ENCODE data around the gene SLPI. TPM values are rescaled to one million over a fixed set of nuclear protein-coding genes. Genes with fewer than 3 reads are reported as not detected.

The SLPI gene
- not detected for polyA plus RNA-seq (2013, experiment 1 of 2)
- polyA plus RNA-seq (2013, experiment 2 of 2) = not detected

DNA sequence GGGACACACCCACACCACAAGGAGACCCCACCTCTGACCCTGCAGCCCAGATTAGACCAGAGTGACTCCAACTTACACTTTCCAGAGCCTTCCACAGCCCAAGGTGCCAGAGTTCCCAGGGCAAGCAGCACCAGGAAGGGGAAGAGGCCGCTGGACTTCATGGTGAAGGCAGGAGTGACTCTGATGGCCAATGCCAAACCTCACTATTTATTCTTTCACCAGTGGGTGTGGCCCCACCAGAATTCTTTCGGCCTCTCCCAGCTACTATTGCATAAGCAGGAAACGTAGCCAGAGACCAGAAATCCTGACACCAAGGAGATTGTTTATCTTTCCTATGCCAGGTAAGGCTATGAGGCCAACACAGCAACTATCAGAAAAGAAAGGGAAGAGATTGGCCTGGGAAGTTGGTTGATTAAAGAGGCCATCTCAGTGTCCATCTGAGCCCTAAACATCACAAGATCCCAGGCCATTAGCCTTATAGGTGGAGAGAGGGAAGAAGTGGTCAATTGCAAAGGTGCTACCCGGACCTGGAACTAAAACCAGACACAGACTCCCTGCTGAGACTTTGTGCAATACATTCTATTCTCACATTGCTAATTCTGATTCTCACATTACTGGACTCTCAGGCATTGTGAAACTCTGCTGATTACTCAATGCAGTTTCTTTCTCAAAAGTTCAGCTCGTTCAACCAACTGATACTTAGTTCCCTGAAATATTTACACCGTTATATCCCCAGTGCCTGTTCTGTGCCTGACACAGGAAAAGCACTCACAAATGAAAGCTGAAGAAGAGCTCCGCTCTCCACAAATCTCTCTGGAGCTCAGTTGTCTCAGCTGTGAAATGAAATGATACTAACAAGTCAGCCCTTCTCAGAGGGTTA is at the start of gene SLPI:
SLPI (minus strand) TSS at position 182 of the 880 bp plus-strand sequence; CDS start at position 161, 21 bp downstream.
- no peaks in the 10 kb centered on the region for H3K36me3 ChIP-seq (replicated peaks in 1 of 2; ENCODE audit: control insufficient read depth in 2 of 2, insufficient read depth in 2 of 2, low read length in 2 of 2)
- H3K18ac ChIP-seq (ENCODE audit: low read length) = peak within 1 kb of the TSS; percentile 0
- H4K8ac ChIP-seq (ENCODE audit: low read depth, low read length) = no peak within 1 kb of the TSS
- DNase-seq (ENCODE audit: low spot score) = no peak
- H3K14ac ChIP-seq (ENCODE audit: low read length) = no peak within 1 kb of the TSS
- H3K4me2 ChIP-seq (ENCODE audit: insufficient read depth, low read length, poor library complexity, severe bottlenecking) = no peak within 1 kb of the TSS
- H3K9me3 ChIP-seq (replicated peaks in 1 of 2; ENCODE audit: control insufficient read depth in 2 of 2, insufficient read depth in 1 of 2, low read depth in 1 of 2, low read length in 2 of 2) = no peaks in the 10 kb centered on the region
- H3K4me1 ChIP-seq (ENCODE audit: control insufficient read depth in 2 of 2, insufficient read depth in 1 of 2, low read depth in 1 of 2, low read length in 2 of 2) = peaks cover 12 to 17% of the 10 kb centered on the region in 2 donors
- no peak within 1 kb of the TSS for H3K23ac ChIP-seq (ENCODE audit: low read depth, low read length, poor library complexity)
- no peak within 1 kb of the TSS for H2BK12ac ChIP-seq (ENCODE audit: low read length)
- H3K79me1 ChIP-seq (ENCODE audit: low read depth, low read length) = no peaks in the 10 kb centered on the region
- H3K4me3 ChIP-seq (ENCODE audit: low read length in 2 of 2) = no peak within 1 kb of the TSS
- H3K4ac ChIP-seq (ENCODE audit: low read length) = no peak within 1 kb of the TSS
- no peak within 1 kb of the TSS for H3K9ac ChIP-seq (ENCODE audit: low read depth, low read length, poor library complexity)
- peaks cover 0 to 18% (median 0%) of the 10 kb centered on the region in 3 experiments for H3K27me3 ChIP-seq (ENCODE audit: control insufficient read depth in 3 of 3, insufficient read depth in 3 of 3, low read depth in 1 of 3, low read length in 3 of 3)
- no peak within 1 kb of the TSS for H2AK5ac ChIP-seq (ENCODE audit: low read depth, low read length)
- no peak within 1 kb of the TSS for H4K91ac ChIP-seq (ENCODE audit: low read depth, low read length, poor library complexity)
- H3K27ac ChIP-seq (replicated peaks; ENCODE audit: low read length) = no peak within 1 kb of the TSS
- no peak within 1 kb of the TSS for H2BK120ac ChIP-seq (ENCODE audit: low read depth, low read length)
- no peak within 1 kb of the TSS for H2BK15ac ChIP-seq (ENCODE audit: low read length)
- H2AFZ ChIP-seq (ENCODE audit: low read length) = no peak within 1 kb of the TSS
- no CpG with 5 or more reads among the region's 7 CpGs for WGBS, 2 donors (ENCODE audit: extremely low coverage in 2 of 2, insufficient read length in 2 of 2, insufficient replicate concordance in 1 of 2)
- no peak within 1 kb of the TSS for H2BK5ac ChIP-seq (ENCODE audit: low read length)

DNA sequence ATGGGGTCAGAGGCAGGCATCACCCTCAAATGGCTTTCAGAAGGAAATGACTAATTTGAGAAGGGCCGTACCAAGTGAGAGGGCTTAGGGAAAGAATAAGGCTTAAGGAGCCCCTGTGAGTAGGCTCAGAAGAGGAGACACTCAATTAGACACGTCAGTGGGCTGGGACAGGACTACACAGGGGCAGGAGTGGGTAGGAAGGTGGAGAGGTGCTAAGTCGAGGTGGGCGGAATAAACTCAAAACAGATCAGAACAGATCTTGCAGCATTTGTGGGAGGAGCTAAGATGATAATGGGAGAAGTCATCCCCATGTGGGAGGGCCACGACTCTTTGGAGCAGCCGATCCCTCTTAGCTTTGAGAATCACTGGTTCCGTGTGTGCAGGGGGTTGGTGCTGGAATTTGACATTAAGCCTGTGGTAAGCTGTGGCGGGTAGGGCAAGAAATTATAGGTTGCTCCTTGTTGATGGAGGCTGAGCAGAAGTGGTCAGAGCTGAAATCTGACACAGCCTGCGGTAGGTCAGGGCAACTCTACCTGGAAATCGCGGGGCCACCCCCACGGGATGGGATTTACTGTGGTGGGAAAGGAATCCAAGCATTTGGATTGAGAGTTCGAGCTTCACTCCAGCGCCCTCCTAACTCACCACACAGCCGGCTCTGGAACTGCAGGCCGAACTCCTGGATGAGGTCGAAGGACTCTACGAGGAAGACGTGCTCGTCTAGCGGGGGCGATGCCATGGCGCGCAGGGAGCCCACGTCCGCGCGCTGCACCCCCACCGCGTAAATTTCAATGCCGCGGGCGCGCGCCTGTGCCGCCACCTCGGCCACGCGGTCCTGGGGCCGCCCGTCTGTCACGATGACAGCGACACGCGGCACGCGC is 49.5 kb upstream of the SLPI start:
- H2BK15ac ChIP-seq (ENCODE audit: low read length) = no peak overlapping the region
- peak overlapping the region; percentile 56 for H3K23ac ChIP-seq (ENCODE audit: low read depth, low read length, poor library complexity)
- no peak overlapping the region for H2BK5ac ChIP-seq (ENCODE audit: low read length)
- no peak for DNase-seq (ENCODE audit: low spot score)
- no peaks in the 10 kb centered on the region for H3K79me1 ChIP-seq (ENCODE audit: low read depth, low read length)
- H2BK12ac ChIP-seq (ENCODE audit: low read length) = no peak overlapping the region
- H3K18ac ChIP-seq (ENCODE audit: low read length) = peak overlapping the region; percentile 23
- no peak overlapping the region for H3K4me3 ChIP-seq (ENCODE audit: low read length in 2 of 2)
- no peak overlapping the region for H2AFZ ChIP-seq (ENCODE audit: low read length)
- H3K14ac ChIP-seq (ENCODE audit: low read length) = peak overlapping the region; percentile 5
- no peak overlapping the region for H2BK120ac ChIP-seq (ENCODE audit: low read depth, low read length)
- no CpG with 5 or more reads among the region's 47 CpGs for WGBS, 2 donors (ENCODE audit: extremely low coverage in 2 of 2, insufficient read length in 2 of 2, insufficient replicate concordance in 1 of 2)
- no peak overlapping the region for H3K27ac ChIP-seq (replicated peaks; ENCODE audit: low read length)
- H3K4me2 ChIP-seq (ENCODE audit: insufficient read depth, low read length, poor library complexity, severe bottlenecking) = no peak overlapping the region
- no peak overlapping the region for H3K4ac ChIP-seq (ENCODE audit: low read length)
- peaks cover 0 to 21% (median 19%) of the 10 kb centered on the region in 3 experiments for H3K27me3 ChIP-seq (ENCODE audit: control insufficient read depth in 3 of 3, insufficient read depth in 3 of 3, low read depth in 1 of 3, low read length in 3 of 3)
- no peak overlapping the region for H4K91ac ChIP-seq (ENCODE audit: low read depth, low read length, poor library complexity)
- no peak overlapping the region for H2AK5ac ChIP-seq (ENCODE audit: low read depth, low read length)
- H3K4me1 ChIP-seq (ENCODE audit: control insufficient read depth in 2 of 2, insufficient read depth in 1 of 2, low read depth in 1 of 2, low read length in 2 of 2) = peaks cover 0 to 5% of the 10 kb centered on the region in 2 donors
- no peak overlapping the region for H4K8ac ChIP-seq (ENCODE audit: low read depth, low read length)
- no peaks in the 10 kb centered on the region for H3K36me3 ChIP-seq (replicated peaks in 1 of 2; ENCODE audit: control insufficient read depth in 2 of 2, insufficient read depth in 2 of 2, low read length in 2 of 2)
- H3K9me3 ChIP-seq (replicated peaks in 1 of 2; ENCODE audit: control insufficient read depth in 2 of 2, insufficient read depth in 1 of 2, low read depth in 1 of 2, low read length in 2 of 2) = no peaks in the 10 kb centered on the region
- H3K9ac ChIP-seq (ENCODE audit: low read depth, low read length, poor library complexity) = no peak overlapping the region

- Histone ChIP-seq H4K8ac (ENCODE audit: low read depth, low read length) (no peak overlapping the region), H2BK15ac (ENCODE audit: low read length) (no peak overlapping the region), H2BK12ac (ENCODE audit: low read length) (no peak overlapping the region)
Observed at GRCh38 chr20:45301824-45302271, 47.5 kb upstream of the SLPI start.

More at GRCh38 chr20:45301824-45302271, 47.5 kb upstream of the SLPI start:
- Histone ChIP-seq H2BK5ac (ENCODE audit: low read length) (no peak overlapping the region), H2BK120ac (ENCODE audit: low read depth, low read length) (no peak overlapping the region), H4K91ac (ENCODE audit: low read depth, low read length, poor library complexity) (no peak overlapping the region), H2AK5ac (ENCODE audit: low read depth, low read length) (no peak overlapping the region), H3K27me3 (ENCODE audit: control insufficient read depth in 3 of 3, insufficient read depth in 3 of 3, low read depth in 1 of 3, low read length in 3 of 3) (peaks cover 0 to 3% (median 2%) of the 10 kb centered on the region in 3 experiments), H3K9me3 (replicated peaks in 1 of 2; ENCODE audit: control insufficient read depth in 2 of 2, insufficient read depth in 1 of 2, low read depth in 1 of 2, low read length in 2 of 2) (no peaks in the 10 kb centered on the region), H3K9ac (ENCODE audit: low read depth, low read length, poor library complexity) (no peak overlapping the region), H2AFZ (ENCODE audit: low read length) (no peak overlapping the region), H3K4me2 (ENCODE audit: insufficient read depth, low read length, poor library complexity, severe bottlenecking) (no peak overlapping the region), H3K14ac (ENCODE audit: low read length) (no peak overlapping the region), H3K36me3 (replicated peaks in 1 of 2; ENCODE audit: control insufficient read depth in 2 of 2, insufficient read depth in 2 of 2, low read length in 2 of 2) (no peaks in the 10 kb centered on the region), H3K27ac (replicated peaks; ENCODE audit: low read length) (no peak overlapping the region), H3K23ac (ENCODE audit: low read depth, low read length, poor library complexity) (no peak overlapping the region), H3K18ac (ENCODE audit: low read length) (no peak overlapping the region), H3K4me3 (ENCODE audit: low read length in 2 of 2) (no peak overlapping the region), H3K4ac (ENCODE audit: low read length) (no peak overlapping the region), H3K79me1 (ENCODE audit: low read depth, low read length) (no peaks in the 10 kb centered on the region), H3K4me1 (ENCODE audit: control insufficient read depth in 2 of 2, insufficient read depth in 1 of 2, low read depth in 1 of 2, low read length in 2 of 2) (peaks cover 0 to 5% of the 10 kb centered on the region in 2 donors)
- no CpG with 5 or more reads among the region's 5 CpGs for WGBS, 2 donors (ENCODE audit: extremely low coverage in 2 of 2, insufficient read length in 2 of 2, insufficient replicate concordance in 1 of 2)
- no peak for DNase-seq (ENCODE audit: low spot score)

All from neuronal stem cell (in vitro differentiated cells).